HG03097 (cell line): Measurements from ENCODE around the gene APBA2.
"Not testable (repeated sequence)": the region's sequence is repeated elsewhere in the genome, so short reads cannot be mapped to it uniquely, and the experiment has no call there.

ENCODE experiments used
- ATAC-seq: cut with Tn5 transposase; IDR thresholded peaks from one replicate; pipeline ENCODE4 v1.9.1; 2021; ENCODE audit not compliant: unreplicated experiment, low FRiP score

The APBA2 gene

DNA sequence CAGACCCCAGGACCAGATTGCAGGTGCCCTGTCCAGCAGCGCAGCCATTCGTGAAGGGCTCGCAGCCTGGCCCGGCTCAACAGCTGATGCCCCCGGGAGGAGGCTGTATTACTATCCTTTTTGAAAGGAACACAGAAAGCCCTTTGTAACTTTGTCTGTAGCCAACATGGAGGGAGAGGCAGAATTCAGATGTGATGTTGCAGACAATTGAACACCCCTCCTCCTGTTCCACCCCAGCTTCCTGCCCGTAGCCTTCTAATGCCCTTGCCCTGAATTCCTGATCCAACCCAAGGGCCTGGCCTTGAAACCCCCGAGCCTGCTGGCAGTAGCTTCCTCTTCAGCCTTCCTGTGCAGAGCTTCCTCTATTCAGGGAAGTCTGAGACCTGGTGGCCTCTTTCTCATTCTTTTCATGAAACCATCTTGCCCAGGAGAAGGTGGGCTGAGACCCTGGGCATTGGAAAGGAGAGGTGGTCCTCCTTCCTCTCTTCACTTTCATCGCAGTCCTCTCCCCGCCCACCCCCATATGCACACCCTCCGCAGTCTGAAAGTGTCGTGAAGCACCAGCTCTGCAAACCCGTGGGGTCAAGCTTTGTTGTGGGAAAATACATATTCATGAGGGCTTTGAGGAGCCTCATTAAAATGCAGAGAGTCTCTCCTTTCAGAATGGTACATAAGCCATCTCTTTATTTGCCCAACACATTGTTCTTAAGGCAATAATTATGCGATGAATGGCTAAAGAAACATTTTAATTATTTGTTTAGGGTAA lies 109.2 kb downstream of the APBA2 start:
- no peak for ATAC-seq

DNA sequence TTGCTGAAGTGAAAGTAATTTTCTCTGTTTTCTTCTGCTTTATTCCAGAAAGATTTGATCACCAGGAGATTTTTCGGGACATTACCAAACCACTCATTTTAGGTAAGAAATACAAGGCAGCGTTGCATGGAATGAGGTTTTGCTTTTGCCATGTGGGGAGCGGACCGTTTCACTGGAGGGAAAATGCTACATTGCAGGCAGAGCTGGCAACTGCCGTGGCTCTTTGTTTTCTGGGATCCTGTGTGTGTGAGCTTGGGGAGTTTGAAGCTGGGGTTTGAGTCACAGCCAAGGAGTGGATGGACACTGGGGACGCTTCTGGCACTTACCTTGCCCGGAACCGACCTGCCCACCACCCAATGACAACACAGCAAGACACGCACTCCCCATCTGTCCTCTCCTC lies 109.9 kb downstream of the APBA2 start:
- no peak for ATAC-seq

DNA sequence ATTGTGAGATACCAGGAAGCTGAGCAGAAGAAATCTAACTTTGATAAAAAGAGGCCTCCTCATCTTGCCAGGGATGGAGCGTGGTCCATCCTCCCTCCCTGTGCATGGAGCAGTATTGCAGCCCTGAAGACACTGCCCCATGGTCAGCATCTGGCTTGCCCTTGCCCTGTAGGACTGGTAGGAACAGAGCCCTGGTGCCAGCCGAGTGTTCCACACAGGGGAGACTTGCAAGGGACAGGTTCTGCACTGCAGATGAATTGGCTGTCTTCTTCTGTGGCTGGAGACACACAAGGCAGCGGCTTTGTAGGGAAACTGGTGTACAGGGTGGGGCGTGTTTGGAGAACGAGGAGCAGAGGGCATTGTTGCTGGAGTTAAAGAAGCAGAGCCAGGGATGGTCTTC lies 110.5 kb downstream of the APBA2 start:
- no peak for ATAC-seq

DNA sequence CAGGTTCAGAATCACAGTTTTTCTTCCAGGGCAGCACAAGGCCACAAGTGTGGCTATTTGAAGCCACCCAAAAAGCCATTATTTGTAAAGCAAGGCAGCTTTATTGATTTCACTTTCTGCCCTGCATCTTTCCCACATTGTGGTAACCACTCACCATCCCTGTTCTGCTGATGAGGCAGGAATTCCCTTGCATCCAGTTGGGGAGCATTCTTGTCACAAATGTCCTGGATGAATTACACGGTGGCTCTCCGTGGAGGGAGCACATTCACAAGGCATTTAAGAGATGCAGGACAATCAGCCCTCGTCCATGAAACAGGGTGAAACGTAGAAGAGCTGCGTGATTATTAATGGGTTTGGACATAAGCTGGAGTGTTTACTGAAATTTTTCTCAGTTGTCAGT lies 111.2 kb downstream of the APBA2 start:
- no peak for ATAC-seq

DNA sequence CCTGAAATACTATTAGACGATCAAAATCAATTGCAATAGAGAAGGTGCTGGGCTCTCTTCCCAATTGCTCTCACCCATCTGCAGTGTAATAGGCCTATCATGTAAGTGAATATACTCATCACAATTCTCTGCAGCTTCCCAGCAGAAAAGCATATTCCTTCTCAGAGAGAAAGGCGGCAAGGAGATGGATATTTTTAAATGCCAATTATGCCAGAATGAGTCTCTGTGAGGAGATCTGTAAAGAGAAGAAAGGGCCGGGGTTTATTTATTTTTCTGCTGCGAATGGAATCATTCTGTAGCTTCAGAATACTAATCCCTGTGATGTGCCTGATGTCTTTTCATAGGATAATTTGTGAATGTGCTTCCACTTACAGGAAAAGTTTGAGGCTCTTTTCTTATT lies 112.0 kb downstream of the APBA2 start:
- no peak for ATAC-seq

DNA sequence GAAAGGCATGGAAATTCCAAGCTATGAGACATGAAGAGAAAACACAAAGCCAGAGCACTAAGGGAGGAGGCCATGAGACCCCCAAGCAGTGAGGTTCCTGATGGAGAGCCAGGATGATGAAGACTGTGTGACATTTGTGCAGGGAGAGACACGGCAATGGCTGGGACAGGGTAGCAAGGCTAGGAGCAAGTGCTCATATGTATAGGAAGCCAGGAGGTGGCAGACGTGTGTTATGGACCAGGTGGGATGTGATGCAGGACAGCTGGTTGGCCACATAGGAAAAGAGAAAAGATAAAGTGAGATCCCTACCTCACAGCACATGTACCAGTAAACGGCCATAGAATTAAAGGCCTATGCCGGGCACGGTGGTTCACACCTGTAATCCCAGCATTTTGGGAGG lies 112.7 kb downstream of the APBA2 start:
- ATAC-seq = no peak

DNA sequence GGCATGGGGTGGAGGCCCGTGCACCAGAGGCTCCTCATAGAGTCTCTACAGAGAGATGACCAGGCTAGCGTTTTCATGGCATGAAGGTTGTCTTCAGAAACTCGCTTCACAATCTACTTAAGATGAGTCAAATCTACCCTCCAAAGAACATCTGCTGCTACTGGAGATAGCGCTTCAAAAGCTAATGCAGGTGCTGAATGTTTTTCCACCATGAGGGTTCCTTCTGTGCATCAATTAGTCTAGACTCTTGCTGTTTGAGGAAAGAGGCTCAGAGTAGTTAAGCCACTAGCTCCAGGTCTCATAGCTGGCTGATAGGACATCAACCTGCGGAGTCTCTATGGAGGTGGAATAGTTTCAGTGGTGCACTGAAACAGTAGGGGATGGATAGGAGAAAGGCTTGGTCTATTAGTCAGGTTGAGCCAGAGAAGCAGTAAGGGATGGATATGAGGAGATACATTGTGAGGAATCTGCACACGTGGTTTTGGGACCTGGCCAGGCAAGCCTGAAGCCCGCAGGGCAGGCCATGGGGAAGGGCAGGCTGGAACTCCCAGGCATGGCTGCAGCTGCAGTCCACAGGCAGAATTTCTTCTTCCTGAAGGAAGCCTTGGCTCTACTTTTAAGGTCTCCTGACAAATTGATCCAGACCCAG lies 117.5 kb downstream of the APBA2 start:
- no peak for ATAC-seq

DNA sequence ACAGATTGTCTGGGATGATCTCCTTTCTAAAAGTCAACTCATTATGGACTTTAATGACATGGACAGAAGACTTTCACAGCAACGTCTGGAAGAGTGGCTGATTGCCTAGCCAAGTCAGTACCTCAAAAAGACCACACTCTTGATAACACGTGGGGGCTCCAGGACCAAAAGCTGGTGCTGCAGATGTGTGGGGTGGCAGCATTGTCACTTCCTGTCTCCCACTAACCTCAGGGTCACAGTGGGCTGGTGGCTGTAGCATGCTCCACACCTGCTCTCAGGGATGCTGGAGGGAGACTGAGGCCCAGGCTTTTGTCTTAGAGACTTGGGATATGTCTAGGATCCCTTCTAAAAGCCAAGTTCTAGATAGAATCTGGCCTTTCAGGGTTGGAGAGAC lies 118.1 kb downstream of the APBA2 start:
- no peak for ATAC-seq

DNA sequence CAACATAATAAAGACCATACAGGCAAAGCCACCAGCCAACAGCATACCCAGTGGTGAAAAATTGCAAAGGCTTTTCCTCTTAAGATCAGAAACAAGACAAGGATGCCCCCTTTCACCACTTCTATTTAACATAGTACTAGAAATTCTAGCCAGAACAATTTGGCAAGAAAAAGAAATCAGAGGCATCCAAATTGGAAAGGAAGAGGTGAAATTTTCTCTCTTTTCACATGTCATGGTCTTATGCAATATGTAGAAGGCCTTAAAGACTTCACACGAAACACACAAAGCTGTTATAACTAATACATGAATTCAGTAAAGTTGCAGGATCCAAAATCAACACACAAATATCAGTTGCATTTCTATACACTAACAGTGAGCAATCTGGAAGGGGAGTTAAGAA lies 120.2 kb downstream of the APBA2 start:
- ATAC-seq = no peak

DNA sequence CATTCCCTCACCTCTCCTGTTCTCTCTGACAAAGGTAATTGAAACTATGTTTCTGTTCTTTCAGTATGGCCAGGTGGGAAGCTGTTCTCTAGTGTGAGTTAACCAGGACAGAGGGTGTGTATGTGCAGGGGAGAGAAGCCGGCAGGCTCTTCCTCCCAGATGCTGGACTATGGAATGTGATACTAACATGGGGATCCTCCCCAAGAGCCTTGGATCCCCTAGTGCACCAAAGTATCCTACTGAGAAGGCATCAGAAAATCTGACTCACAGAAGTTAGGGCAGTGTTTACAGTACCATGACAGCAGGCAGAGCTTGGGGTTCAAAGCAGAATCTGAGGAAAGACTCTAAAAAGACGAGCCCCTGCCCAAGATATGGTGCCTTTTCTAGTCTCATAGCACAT lies 123.1 kb downstream of the APBA2 start:
- no peak for ATAC-seq

DNA sequence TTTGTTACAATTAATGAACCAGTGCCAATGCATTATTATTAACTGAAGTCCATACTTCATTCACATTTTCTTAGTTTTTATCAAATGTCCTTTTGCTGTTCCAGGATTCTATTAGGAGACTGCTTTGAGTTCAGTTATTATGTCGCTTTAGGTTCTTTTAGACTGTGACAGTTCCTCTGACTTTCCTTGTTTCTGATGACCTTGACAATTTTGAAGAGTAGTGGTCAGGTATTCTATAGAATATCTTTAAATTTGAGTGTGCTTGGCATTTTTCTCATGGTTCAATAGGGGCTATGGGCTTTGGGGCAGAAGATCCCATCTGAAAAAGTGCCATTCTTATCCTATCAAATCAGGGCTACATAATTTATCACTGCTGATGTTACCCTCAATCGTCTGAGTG lies 126.3 kb downstream of the APBA2 start:
- no peak for ATAC-seq

DNA sequence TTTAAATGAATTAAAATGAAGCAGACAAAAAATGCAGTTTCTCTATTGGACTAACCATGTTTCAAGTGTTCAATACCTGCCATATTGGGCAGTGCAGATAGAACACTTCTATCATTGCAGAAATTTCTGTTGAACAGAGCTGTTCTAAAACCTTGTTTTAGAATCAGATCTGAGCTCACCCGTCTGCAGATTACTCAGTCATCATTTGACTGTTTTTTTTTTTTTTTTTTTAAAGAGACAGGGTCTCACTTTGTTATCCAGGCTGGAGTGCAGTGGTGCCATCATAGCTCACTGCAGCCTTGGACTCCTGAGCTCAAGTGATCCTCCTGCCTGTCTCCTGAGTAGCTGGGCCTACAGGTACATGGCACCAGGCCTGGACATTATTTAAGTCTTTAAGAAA lies 128.7 kb downstream of the APBA2 start:
- no peak for ATAC-seq

DNA sequence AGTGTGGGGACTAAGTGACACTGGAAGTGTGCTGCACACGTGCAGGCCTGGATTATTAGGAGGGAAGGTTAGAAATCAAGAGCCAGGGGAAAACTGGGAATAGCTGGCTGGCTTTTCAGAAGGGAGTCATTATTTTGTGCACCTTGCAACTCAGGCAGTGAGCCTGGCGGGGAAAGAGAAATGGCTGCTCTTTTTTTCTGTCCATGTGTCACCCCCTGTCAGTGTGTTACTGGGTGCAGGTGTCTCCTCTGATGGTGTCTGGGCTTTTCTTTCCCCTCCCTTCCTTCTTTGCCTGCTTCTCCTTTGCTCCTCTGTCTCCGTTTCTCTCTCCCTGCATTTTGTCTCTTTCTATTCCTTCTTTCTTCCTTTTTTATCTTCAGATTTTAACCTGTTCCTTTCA lies 130.7 kb downstream of the APBA2 start:
- no peak for ATAC-seq

DNA sequence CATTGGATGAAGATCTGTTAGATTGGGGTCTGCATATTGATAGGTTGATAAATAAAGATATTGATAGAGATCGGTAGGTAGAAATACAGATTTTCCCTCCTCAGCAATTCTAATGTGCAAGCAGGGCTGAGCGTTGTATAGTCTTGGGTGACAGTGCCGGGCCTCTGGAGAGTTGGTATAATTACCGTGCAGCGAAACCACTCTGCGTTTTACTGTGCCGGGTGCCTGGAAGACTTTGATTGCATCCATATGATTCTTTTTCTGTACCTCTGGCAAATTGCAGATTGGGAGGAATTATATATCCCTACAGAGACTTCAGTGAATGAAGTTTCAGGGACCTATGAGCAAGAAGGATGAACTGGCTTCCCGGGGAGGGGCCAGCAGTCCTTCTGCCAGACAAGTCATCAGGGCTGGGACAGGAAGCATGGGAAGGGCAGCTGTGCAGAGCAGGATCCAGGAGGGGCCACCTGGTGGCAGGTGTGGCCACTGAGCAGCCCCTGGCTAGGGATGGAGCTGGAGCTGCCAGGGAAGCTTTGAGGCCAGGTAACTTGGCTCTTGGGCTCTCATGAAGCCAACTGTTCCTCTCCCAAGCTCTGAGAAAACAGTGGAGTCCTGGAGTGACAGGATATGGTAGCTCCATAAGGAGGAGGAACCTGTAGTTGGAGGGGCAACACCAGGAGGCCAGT lies 132.5 kb downstream of the APBA2 start:
- no peak for ATAC-seq

DNA sequence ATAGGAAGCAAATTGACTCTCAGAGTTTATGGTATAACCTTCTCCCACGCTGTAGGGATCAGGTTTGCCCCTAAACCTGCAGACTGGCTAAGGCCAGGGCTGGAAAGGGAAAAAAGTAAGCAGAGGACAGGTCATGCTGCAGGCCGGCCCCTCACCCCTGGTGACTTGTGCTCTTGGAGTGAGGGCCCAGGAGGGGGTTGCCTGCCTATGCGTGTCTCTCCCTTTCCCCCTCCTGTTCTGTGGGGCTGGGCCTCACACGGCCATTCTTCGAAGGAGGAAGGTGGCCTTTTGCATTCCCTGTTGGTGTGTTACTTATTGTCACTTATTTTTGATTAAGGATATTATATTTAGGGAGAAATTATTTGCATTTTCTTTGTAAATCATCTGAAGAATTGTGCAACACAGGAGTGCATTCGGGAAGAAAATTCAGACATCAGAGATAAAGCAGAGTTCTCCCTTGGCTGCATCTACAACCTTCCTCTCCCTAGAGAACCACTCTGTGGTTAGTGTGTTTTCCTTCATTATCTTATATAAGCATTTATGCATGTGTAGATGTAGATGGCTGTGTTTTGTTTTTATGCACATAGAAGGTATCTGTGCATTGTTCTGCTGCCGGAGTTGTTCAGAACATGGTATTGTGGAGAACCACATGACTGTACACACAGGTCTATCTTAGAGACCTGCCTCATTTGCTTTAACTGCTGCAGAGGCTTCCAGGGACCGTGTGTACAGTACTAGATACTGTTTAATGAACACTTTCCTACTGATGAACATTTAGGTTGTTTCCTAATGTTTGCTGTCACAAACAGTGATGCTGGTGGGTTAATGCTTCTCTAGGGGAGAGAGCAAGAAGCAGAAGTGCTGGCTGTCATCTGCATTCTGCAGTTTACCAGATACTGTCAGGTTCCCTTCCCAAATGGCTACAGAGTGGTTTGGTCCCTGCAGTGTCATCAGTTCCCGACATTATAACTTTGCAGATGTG lies 133.5 kb downstream of the APBA2 start:
- ATAC-seq = no peak

DNA sequence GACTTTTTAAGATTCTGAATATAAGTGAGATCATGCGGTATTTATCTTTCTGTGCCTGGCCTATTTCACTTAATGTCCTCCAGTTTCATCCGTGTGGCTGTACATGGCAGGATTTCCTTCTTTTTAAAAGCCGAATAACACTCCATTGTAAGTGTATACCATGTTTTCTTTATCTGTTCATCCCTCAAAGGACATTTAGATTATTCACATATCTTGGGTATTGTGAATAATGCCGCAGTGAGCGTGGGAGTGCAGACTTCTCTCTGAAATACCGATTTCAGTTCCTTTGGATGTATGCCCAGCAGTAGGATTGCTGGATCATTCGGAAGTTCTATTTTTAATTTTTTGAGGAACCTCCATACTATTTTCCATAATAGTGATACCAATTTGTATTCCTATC lies 136.1 kb downstream of the APBA2 start:
- no peak for ATAC-seq

DNA sequence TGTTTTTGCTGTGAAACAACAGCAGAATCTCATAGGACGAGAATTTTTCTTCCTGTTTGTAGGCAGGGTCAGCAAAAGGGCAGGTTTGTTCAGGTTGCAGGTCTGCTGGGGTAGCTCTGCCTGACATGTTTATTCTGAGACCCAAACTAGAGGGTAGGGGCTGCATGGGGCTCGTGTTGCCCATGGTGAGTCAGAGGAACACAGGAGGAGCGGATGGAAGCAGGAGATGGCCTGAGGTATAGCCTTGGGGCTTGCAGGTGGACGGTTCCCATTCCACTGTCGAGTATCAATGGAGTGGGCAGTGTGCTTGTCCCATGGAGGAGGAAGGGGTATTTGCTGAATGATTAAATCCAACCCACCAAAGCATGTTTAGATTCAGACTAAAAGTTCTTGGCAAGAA lies 138.9 kb downstream of the APBA2 start:
- no peak for ATAC-seq

DNA sequence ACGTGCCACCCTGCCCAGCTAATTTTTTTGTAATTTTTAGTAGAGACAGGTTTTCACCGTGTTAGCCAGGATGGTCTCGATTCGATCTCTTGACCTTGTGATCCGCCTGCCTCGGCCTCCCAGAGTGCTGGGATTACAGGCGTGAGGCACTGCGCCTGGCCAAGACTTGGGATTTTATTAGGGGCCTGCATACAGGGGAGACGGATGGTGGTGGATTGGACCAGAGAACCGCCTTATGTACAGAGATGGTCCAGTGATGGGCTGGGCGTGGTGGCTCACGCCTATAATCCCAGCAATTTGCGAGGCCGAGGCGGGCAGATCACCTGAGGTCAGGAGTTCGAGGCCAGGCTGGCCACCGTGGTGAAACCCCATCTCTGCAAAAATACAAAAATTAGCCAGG lies 139.6 kb downstream of the APBA2 start:
- ATAC-seq = not testable (repeated sequence)

DNA sequence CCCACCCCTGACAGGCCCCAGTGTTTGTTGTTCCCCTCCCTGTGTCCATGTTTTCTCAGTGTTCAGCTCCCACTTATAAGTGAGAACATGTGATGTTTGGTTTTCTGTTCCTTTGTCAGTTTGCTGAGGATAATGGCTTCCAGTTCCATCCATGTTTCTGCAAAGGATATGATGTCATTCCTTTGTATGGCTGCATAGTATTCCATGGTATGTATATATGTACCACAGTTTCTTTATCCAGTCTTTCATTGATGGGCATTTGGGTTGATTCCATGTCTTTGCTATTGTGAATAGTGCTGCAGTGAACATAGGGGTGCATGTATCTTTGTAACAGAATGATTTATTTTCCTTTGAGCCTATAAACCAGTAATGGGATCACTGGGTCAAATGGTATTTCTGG lies 142.4 kb downstream of the APBA2 start:
- not testable (repeated sequence) for ATAC-seq

DNA sequence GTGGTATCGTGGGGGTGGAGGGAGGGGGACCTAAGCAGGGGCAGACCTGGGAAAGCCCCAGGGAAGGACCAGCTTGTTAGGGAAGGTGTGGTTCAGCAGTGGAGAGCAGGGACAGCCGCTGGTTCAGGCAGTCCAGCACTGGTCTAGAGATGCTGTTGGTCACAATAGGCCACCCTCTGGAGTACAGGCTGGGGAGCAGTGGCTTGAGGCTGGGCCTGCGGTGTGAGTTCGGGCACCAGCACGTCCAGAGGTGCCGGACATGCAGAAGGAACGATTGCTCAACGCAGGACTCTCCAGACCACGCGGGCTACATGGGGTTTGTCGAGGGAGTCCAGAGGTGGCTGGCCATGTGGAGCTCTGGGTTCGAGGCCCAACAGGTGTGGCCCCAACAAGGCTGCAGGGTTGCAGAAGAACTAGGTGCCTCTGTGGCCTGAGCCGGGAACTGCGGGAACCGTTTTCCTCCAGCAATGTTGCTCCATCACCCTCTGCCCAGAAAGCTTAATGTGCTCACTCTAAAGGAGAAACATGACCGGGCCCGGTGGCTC lies 143.9 kb downstream of the APBA2 start:
- ATAC-seq = no peak
